Nephron progenitor cell (in vitro differentiated cells): ENCODE data around the gene NCAPD3.

ENCODE experiments used
- DNase-seq: peaks from one replicate; pipeline ENCODE4 v3.0.0; 2021
- H3K27ac Mint-ChIP-seq: 2 replicates; pipeline ENCODE4 v1.8.0; 2021; ENCODE audit warnings: mild to moderate bottlenecking, moderate library complexity, mixed read lengths
- H3K27me3 Mint-ChIP-seq: 2 replicates; pipeline ENCODE4 v1.8.0; 2021; ENCODE audit warnings: mild to moderate bottlenecking, low read depth, mixed read lengths; ENCODE audit not compliant: poor library complexity
- H3K36me3 Mint-ChIP-seq: 2 replicates; pipeline ENCODE4 v1.8.0; 2021; ENCODE audit warnings: low read depth, mixed read lengths
- H3K4me1 Mint-ChIP-seq: 2 replicates; pipeline ENCODE4 v1.8.0; 2021; ENCODE audit warnings: mixed read lengths
- H3K4me3 Mint-ChIP-seq: 2 replicates; pipeline ENCODE4 v1.8.0; 2021; ENCODE audit warnings: mild to moderate bottlenecking, moderate library complexity, mixed read lengths
- H3K9me3 Mint-ChIP-seq: 2 replicates; pipeline ENCODE4 v1.8.0; 2021; ENCODE audit warnings: mild to moderate bottlenecking, moderate library complexity, mixed read lengths
- TF ChIP-seq, protein P1 (sequence below): fragments of 200-600 bp; sonication (generic); IDR thresholded peaks from 2 replicates; pipeline ENCODE4 v1.5.0; 2021; ENCODE audit warnings: antibody characterized with exemption

The NCAPD3 gene

DNA sequence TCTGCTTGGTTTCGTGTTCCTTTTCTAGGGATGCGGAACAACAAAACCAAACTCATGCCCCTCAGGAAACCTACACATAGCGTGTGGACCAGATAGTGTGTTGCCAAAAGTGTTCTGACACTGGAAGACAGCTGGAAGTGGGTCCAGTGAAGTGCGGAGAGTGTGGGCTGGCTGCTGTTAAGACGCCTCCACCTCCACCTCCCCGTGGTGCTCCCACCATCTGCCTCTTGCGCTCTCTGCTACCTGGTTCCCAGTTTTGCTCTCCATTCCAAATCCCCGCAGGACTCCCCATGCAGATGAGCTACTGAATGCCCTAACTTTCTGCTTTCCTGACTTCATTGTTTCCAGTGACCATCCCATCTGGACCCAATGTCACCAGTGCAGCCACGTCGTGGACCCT lies 51.8 kb downstream of the NCAPD3 start:
- H3K4me1 Mint-ChIP-seq: no peaks in the 10 kb centered on the region
- no peak for DNase-seq
- H3K4me3 Mint-ChIP-seq: no peak overlapping the region
- peaks cover 35% of the 10 kb centered on the region for H3K9me3 Mint-ChIP-seq
- no peak overlapping the region for H3K27ac Mint-ChIP-seq
- no peaks in the 10 kb centered on the region for H3K27me3 Mint-ChIP-seq
- H3K36me3 Mint-ChIP-seq: peaks cover 99% of the 10 kb centered on the region
- TF ChIP-seq, protein P1, sequence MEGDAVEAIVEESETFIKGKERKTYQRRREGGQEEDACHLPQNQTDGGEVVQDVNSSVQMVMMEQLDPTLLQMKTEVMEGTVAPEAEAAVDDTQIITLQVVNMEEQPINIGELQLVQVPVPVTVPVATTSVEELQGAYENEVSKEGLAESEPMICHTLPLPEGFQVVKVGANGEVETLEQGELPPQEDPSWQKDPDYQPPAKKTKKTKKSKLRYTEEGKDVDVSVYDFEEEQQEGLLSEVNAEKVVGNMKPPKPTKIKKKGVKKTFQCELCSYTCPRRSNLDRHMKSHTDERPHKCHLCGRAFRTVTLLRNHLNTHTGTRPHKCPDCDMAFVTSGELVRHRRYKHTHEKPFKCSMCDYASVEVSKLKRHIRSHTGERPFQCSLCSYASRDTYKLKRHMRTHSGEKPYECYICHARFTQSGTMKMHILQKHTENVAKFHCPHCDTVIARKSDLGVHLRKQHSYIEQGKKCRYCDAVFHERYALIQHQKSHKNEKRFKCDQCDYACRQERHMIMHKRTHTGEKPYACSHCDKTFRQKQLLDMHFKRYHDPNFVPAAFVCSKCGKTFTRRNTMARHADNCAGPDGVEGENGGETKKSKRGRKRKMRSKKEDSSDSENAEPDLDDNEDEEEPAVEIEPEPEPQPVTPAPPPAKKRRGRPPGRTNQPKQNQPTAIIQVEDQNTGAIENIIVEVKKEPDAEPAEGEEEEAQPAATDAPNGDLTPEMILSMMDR: no peak

DNA sequence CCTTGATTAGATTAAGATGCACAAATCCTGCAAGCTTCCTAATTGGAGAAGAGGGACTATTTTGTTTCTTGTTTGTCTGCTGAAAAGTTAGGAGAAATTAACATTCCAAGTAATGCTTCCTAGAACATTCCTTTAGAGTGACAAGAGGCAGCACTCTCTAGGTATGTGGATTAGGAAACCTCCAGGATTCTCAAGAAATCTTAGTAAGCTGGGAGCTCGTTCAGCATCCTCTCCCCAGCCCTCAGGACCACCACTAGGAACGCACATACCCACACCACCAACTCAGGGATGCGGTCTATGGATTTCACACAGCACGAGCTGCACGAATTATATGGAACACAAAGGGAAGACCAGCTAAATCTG lies 52.9 kb downstream of the NCAPD3 start:
- no peaks in the 10 kb centered on the region for H3K27me3 Mint-ChIP-seq
- peaks cover 96% of the 10 kb centered on the region for H3K36me3 Mint-ChIP-seq
- DNase-seq: no peak
- H3K4me1 Mint-ChIP-seq: no peaks in the 10 kb centered on the region
- peaks cover 41% of the 10 kb centered on the region for H3K9me3 Mint-ChIP-seq
- no peak overlapping the region for H3K27ac Mint-ChIP-seq
- no peak overlapping the region for H3K4me3 Mint-ChIP-seq
- TF ChIP-seq, protein P1: no peak

DNA sequence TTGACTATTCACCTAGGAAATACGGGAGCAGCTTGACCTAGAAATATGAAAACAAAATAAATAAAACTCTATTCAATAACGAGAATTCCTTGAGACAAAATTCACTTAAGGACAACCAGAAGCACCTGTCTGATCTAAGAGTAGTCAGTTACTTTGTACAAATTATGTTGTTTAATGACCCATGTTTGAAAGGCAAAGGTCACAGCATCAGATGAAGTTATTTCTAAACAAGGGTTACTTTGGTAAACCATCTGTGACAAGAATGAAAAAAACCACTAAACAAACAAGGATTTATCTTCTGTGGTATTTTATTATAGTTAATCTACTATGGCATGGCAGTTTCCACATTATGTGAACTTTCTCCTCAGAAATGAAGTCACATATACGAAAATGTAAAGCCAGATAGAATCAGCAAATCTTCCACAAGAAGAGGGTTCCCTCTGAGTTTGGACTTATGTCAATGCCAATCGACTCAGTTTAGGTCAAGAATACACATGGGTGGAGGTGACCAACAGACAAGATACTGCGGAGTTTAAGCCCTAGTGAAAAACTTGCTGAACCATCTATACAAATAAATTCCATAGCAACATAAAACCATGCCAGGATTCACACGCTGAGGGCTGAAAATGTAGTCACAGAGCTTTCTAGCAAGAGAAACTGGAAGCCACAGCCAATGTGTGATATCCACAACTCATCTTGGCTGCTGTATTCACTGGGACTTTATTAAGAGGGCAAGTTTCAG lies 53.4 kb downstream of the NCAPD3 start:
- H3K4me3 Mint-ChIP-seq: no peak overlapping the region
- DNase-seq: no peak
- peaks cover 96% of the 10 kb centered on the region for H3K36me3 Mint-ChIP-seq
- H3K4me1 Mint-ChIP-seq: no peaks in the 10 kb centered on the region
- TF ChIP-seq, protein P1: no peak
- H3K27me3 Mint-ChIP-seq: no peaks in the 10 kb centered on the region
- peaks cover 46% of the 10 kb centered on the region for H3K9me3 Mint-ChIP-seq
- H3K27ac Mint-ChIP-seq: no peak overlapping the region

DNA sequence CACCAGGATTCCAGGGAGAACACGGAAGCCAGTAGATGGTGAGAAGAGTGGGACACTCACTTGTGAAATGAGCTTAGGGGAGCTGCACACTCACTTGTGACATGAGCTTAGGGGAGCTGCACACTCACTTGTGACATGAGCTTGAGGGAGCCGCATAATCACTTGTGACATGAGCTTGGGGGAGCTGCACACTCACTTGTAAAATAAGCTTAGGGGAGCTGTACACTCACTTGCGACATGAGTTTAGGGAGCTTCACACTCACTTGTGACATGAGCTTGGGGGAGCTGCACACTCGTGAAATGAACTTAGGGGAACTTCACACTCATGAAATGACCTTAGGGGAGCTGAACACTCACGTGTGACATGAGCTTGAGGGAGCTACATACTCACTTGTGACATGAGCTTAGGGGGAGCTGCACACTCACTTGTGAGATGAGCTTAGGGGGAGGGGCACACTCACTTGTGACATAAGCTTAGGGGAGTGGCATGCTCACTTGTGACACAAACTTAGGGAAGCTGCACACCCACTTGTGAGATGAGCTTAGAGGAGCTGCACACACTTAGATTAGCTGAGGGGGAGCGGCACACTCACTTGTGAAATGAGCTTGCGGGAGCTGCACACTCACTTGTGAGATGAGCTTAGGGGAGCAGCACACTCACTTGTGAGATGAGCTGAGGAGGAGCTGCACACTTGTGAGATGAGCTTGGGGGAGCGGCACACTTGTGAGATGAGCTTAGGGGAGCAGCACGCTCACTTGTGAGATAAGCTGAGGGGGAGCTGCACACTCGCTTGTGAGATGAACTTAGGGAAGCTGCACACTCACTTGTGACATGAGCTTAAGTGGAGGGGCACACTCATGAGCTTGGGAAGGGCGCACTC lies 59.0 kb downstream of the NCAPD3 start:
- H3K36me3 Mint-ChIP-seq: peaks cover 96% of the 10 kb centered on the region
- no peak for DNase-seq
- H3K27me3 Mint-ChIP-seq: peaks cover 8% of the 10 kb centered on the region
- TF ChIP-seq, protein P1: no peak
- peak overlapping the region; percentile 26 for H3K4me3 Mint-ChIP-seq
- peaks cover 72% of the 10 kb centered on the region for H3K9me3 Mint-ChIP-seq
- no peak overlapping the region for H3K27ac Mint-ChIP-seq
- no peaks in the 10 kb centered on the region for H3K4me1 Mint-ChIP-seq

DNA sequence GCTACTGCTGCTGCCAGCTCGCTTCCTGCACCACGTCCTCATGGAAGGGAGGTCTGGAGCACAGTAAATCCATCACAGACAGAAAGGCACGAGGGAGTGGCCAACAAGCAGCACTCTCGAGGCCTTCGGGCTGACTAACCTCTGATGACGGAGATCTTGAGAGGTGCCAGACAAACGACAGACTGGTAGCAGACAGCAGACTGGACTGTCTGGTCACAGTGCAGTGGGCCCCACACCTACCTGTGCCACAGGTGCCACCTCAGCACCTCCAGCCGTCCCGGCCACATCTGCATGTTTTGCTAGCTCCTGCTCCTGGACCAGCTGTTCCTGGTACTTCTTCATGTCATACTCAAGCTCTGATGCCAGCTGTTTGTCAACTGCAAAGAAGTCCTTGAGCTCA lies 64.1 kb downstream of the NCAPD3 start:
- Mint-ChIP-seq H3K4me3 (no peak overlapping the region), H3K4me1 (no peaks in the 10 kb centered on the region), H3K27me3 (peaks cover 3% of the 10 kb centered on the region), H3K36me3 (peaks cover 93% of the 10 kb centered on the region), H3K27ac (no peak overlapping the region), H3K9me3 (peaks cover 26% of the 10 kb centered on the region)
- DNase-seq: no peak
- TF ChIP-seq, protein P1: no peak
